A549 treated with CORT108297 at 1 μM for 4 hours (cell line): ENCODE measurements around the gene RIC1. TPM values are rescaled to one million over a fixed set of nuclear protein-coding genes. Genes with fewer than 3 reads are reported as not detected.

ENCODE experiments used
- total RNA-seq: library from RNA; stranded (reverse); fragments of 200-300 nt; extraction: Qiagen RNA extraction; gene quantifications from 5 replicates; pipeline ENCODE4 v1.2.3, GENCODE V29; 2022

Gene RIC1
- total RNA-seq = 9.2 to 13.4 TPM (median 12.9 TPM) in 5 replicates

GRCh38 chr9:5628530-5629311 is at the start of gene RIC1:
RIC1 (plus strand) TSS chr9:5629107; CDS start chr9:5629310, 203 bp downstream.

Other genes with a start within 250 kb of the RIC1 start
- 21.1 to 27.6 TPM (median 23.2 TPM) in 5 replicates for gene PLGRKT, start 191.2 kb upstream of the RIC1 start, total RNA-seq
- 1.6 to 2.6 TPM (median 2.3 TPM) in 5 replicates for gene CD274, start 178.6 kb upstream of the RIC1 start, total RNA-seq
- gene PDCD1LG2, start 118.6 kb upstream of the RIC1 start, total RNA-seq = 0.21 to 0.46 TPM (median 0.23 TPM) in 5 replicates
- gene ERMP1, start 204.0 kb downstream of the RIC1 start, total RNA-seq = 19.2 to 21.2 TPM (median 20.0 TPM) in 5 replicates